H1 (cell line): Measurements from ENCODE around the gene ATM. TPM values are rescaled to one million over a fixed set of nuclear protein-coding genes. Genes with fewer than 3 reads are reported as not detected.

Source experiments
- CTCF ChIA-PET: fragments of 300-600 bp; sonication (Branson Sonifier 250); formaldehyde crosslinking; loops from one replicate; lab custom pipeline; 2021; ENCODE audit not compliant: partially characterized antibody; lab: Charles Lee
- POLR2A ChIA-PET: fragments of 300-600 bp; sonication (Branson Sonifier 250); formaldehyde crosslinking; loops from one replicate; lab custom pipeline; 2021; ENCODE audit warnings: inconsistent platforms; ENCODE audit not compliant: partially characterized antibody; lab: Charles Lee
- DNase-seq, 2 experiments: peaks; one replicate each; pipeline versions ENCODE4 v3.0.0 to v3.0.0-alpha.2; 2010 to 2022; ENCODE audit warnings: low spot score in 2 of 2, low read depth in 1 of 2, mixed read lengths in 1 of 2
- FAIRE-seq: peaks from 2 replicates; lab custom pipeline; 2011; peaks lifted over from hg19 to GRCh38; lab: Jason Lieb, UNC
- H2AFZ ChIP-seq: 2 replicates; pipeline ENCODE4 v1.8.1; 2012; ENCODE audit warnings: low read length, inconsistent platforms
- H2AK5ac ChIP-seq: 2 replicates; pipeline ENCODE4 v1.6.1; 2013; ENCODE audit warnings: low read depth, low read length
- H2BK120ac ChIP-seq: replicated peaks from 2 replicates; pipeline ENCODE3; 2013; ENCODE audit warnings: low read depth, low read length, inconsistent platforms
- H2BK12ac ChIP-seq: 2 replicates; pipeline ENCODE4 v1.6.1; 2013; ENCODE audit warnings: low read depth, low read length
- H2BK15ac ChIP-seq: 2 replicates; pipeline ENCODE4 v1.6.1; 2013; ENCODE audit warnings: low read length
- H2BK20ac ChIP-seq: 2 replicates; pipeline ENCODE4 v1.6.1; 2013; ENCODE audit warnings: low read length
- H2BK5ac ChIP-seq: 2 replicates; pipeline ENCODE4 v1.6.1; 2013; ENCODE audit warnings: low read depth, low read length
- H3K14ac ChIP-seq: 2 replicates; pipeline ENCODE4 v1.6.1; 2013; ENCODE audit warnings: inconsistent platforms; ENCODE audit not compliant: insufficient read length
- H3K18ac ChIP-seq: 2 replicates; pipeline ENCODE4 v1.6.1; 2013; ENCODE audit warnings: low read length; ENCODE audit errors: extremely low read depth
- H3K23ac ChIP-seq: 2 replicates; pipeline ENCODE4 v1.6.1; 2013; ENCODE audit warnings: inconsistent platforms; ENCODE audit not compliant: insufficient read length
- H3K23me2 ChIP-seq: 2 replicates; pipeline ENCODE4 v1.6.1; 2013; ENCODE audit warnings: low read depth, low read length
- H3K27ac ChIP-seq: 2 replicates; pipeline ENCODE4 v1.6.1; 2011; ENCODE audit warnings: low read depth, low read length, inconsistent platforms
- H3K27me3 ChIP-seq, 4 experiments: replicated peaks in 1 of 4; 1 replicate in 1 of 4; 2 replicates in 3 of 4; pipeline versions ENCODE4 v1.6.1 to v1.8.1; 2011 to 2013; ENCODE audit warnings: low read length in 3 of 4, mild to moderate bottlenecking in 3 of 4, inconsistent platforms in 2 of 4, mixed read lengths in 2 of 4, moderate library complexity in 1 of 4; ENCODE audit not compliant: control insufficient read depth in 3 of 4, insufficient read depth in 3 of 4; ENCODE audit errors: extremely low read depth in 1 of 4
- H3K36me3 ChIP-seq, 4 experiments: 2 replicates each; pipeline versions ENCODE4 v1.6.1 to v1.8.1; 2011 to 2013; ENCODE audit warnings: mild to moderate bottlenecking in 4 of 4, low read length in 3 of 4, moderate library complexity in 2 of 4, control low read depth in 1 of 4, inconsistent platforms in 1 of 4; ENCODE audit not compliant: insufficient read depth in 4 of 4, control insufficient read depth in 2 of 4
- H3K4ac ChIP-seq: replicated peaks from 2 replicates; pipeline ENCODE3; 2013; ENCODE audit warnings: low read length, low read depth, mixed read lengths, inconsistent platforms; ENCODE audit not compliant: insufficient read length
- H3K4me1 ChIP-seq, 4 experiments: replicated peaks in 1 of 4; 1 replicate in 1 of 4; 2 replicates in 3 of 4; pipeline versions ENCODE4 v1.6.1 to v1.8.1; 2011 to 2013; ENCODE audit warnings: low read length in 3 of 4, inconsistent platforms in 2 of 4, mixed read lengths in 1 of 4; ENCODE audit not compliant: insufficient read depth in 4 of 4, control insufficient read depth in 3 of 4
- H3K4me2 ChIP-seq, 2 experiments: 2 replicates each; pipeline versions ENCODE4 v1.6.1 to v1.8.1; 2011 to 2013; ENCODE audit warnings: low read depth in 2 of 2, low read length in 2 of 2, control low read depth in 1 of 2, inconsistent platforms in 1 of 2, mild to moderate bottlenecking in 1 of 2; ENCODE audit not compliant: insufficient read depth in 1 of 2
- H3K4me3 ChIP-seq, 4 experiments: fragments of 200-600, 300-600 bp in 1 of 4; sonication (generic), shearing (Covaris generic), sonication (Bioruptor Twin) in 1 of 4; 2 replicates each; pipeline versions ENCODE4 v1.5.1 to v1.8.1; 2011 to 2016; ENCODE audit warnings: low read length in 4 of 4, low read depth in 3 of 4, control low read depth in 2 of 4, inconsistent platforms in 2 of 4, mild to moderate bottlenecking in 2 of 4, mixed read lengths in 1 of 4, moderate library complexity in 1 of 4; ENCODE audit not compliant: insufficient read depth in 2 of 4; ENCODE audit errors: extremely low read depth in 1 of 4
- H3K56ac ChIP-seq: replicated peaks from 2 replicates; pipeline ENCODE3; 2013; ENCODE audit warnings: low read depth, mild to moderate bottlenecking, mixed read lengths, low read length, inconsistent platforms; ENCODE audit not compliant: insufficient read length
- H3K79me1 ChIP-seq: 2 replicates; pipeline ENCODE4 v1.6.1; 2013; ENCODE audit warnings: low read depth, low read length, control low read depth
- H3K79me2 ChIP-seq, 2 experiments: 2 replicates each; pipeline versions ENCODE4 v1.6.1 to v1.8.1; 2012 to 2013; ENCODE audit warnings: low read length in 2 of 2, mild to moderate bottlenecking in 2 of 2, inconsistent platforms in 1 of 2; ENCODE audit not compliant: insufficient read depth in 2 of 2, control insufficient read depth in 1 of 2
- H3K9ac ChIP-seq, 4 experiments: replicated peaks in 1 of 4; 1 replicate in 1 of 4; 2 replicates in 3 of 4; pipeline versions ENCODE4 v1.6.1 to v1.8.1; 2011 to 2013; ENCODE audit warnings: low read depth in 3 of 4, low read length in 3 of 4, control low read depth in 2 of 4, mild to moderate bottlenecking in 2 of 4, moderate library complexity in 2 of 4, inconsistent platforms in 1 of 4; ENCODE audit errors: extremely low read depth in 1 of 4
- H3K9me3 ChIP-seq, 2 experiments: 2 replicates each; pipeline versions ENCODE4 v1.6.1 to v1.8.1; 2012 to 2013; ENCODE audit warnings: mild to moderate bottlenecking in 2 of 2, moderate library complexity in 2 of 2, control low read depth in 1 of 2, inconsistent platforms in 1 of 2, low read depth in 1 of 2, low read length in 1 of 2, mixed read lengths in 1 of 2; ENCODE audit not compliant: insufficient read depth in 2 of 2
- H4K20me1 ChIP-seq, 2 experiments: replicated peaks in 1 of 2; 2 replicates each; pipeline versions ENCODE3 to v1.8.1; 2011 to 2013; ENCODE audit warnings: inconsistent platforms in 2 of 2, low read length in 2 of 2, mild to moderate bottlenecking in 1 of 2; ENCODE audit not compliant: insufficient read depth in 2 of 2, control insufficient read depth in 1 of 2
- H4K5ac ChIP-seq: 2 replicates; pipeline ENCODE4 v1.6.1; 2013; ENCODE audit warnings: low read length, low read depth, mixed read lengths, inconsistent platforms; ENCODE audit not compliant: insufficient read length
- H4K8ac ChIP-seq: 2 replicates; pipeline ENCODE4 v1.8.0; 2013; ENCODE audit warnings: mild to moderate bottlenecking, moderate library complexity, low read length, inconsistent platforms; ENCODE audit not compliant: insufficient read depth; ENCODE audit errors: extremely low read depth
- H4K91ac ChIP-seq: replicated peaks from 2 replicates; pipeline ENCODE3; 2013; ENCODE audit warnings: low read length, mixed read lengths, inconsistent platforms; ENCODE audit not compliant: insufficient read length
- EP300 ChIP-seq, 2 experiments: IDR thresholded peaks; 1 replicate in 1 of 2; 2 replicates in 1 of 2; pipeline ENCODE4 v1.6.1; 2011 to 2012; ENCODE audit warnings: low read depth in 2 of 2, low read length in 2 of 2, mild to moderate bottlenecking in 2 of 2, borderline replicate concordance in 1 of 2, inconsistent platforms in 1 of 2, moderate library complexity in 1 of 2
- JUN ChIP-seq: IDR thresholded peaks from 2 replicates; pipeline ENCODE4 v1.6.1; 2011; ENCODE audit warnings: low read depth, mild to moderate bottlenecking, improper control_type of control experiment, low read length
- KDM4A ChIP-seq: IDR thresholded peaks from one replicate; pipeline ENCODE4 v1.7.1; 2012; ENCODE audit warnings: low read depth, mild to moderate bottlenecking, moderate library complexity, low read length, inconsistent platforms; ENCODE audit not compliant: severe bottlenecking
- KDM5A ChIP-seq: fragments of 200-600 bp; IDR thresholded peaks from 2 replicates; pipeline ENCODE4 v1.7.1; 2012; ENCODE audit warnings: mild to moderate bottlenecking, low read length, inconsistent platforms, mixed read lengths
- PHF8 ChIP-seq: fragments of 200-600 bp; sonication (generic); conservative IDR thresholded peaks from 2 replicates; pipeline ENCODE4 v1.7.1; 2012; ENCODE audit warnings: low read depth, mild to moderate bottlenecking, inconsistent platforms, low read length, moderate library complexity
- POLR2A ChIP-seq, 2 experiments: IDR thresholded peaks; 1 replicate in 1 of 2; 2 replicates in 1 of 2; pipeline ENCODE4 v1.6.1; 2011; ENCODE audit warnings: low read depth in 2 of 2, low read length in 2 of 2, mild to moderate bottlenecking in 2 of 2; ENCODE audit errors: control extremely low read depth in 1 of 2
- POLR2AphosphoS5 ChIP-seq: IDR thresholded peaks from 2 replicates; pipeline ENCODE4 v1.6.1; 2011; ENCODE audit warnings: low read depth, low read length
- RNF2 ChIP-seq: fragments of 200-900, 300-1000 bp; sonication (generic); IDR thresholded peaks from 2 replicates; pipeline ENCODE4 v1.7.1; 2016; ENCODE audit warnings: borderline replicate concordance, low read depth, mild to moderate bottlenecking, antibody characterized with exemption, low read length; ENCODE audit not compliant: poor library complexity, severe bottlenecking; ENCODE audit errors: missing control alignments
- SIRT6 ChIP-seq: IDR thresholded peaks from one replicate; pipeline ENCODE4 v1.7.1; 2012; ENCODE audit warnings: low read length, inconsistent platforms
- SP1 ChIP-seq: IDR thresholded peaks from 2 replicates; pipeline ENCODE4 v1.6.1; 2011; ENCODE audit warnings: low read depth, low read length
- TAF7 ChIP-seq: optimal IDR thresholded peaks from 2 replicates; pipeline ENCODE3; 2011; ENCODE audit warnings: low read depth, mild to moderate bottlenecking, inconsistent platforms, low read length, moderate library complexity, borderline replicate concordance
- TBP ChIP-seq: IDR thresholded peaks from 2 replicates; pipeline ENCODE4 v1.6.1; 2011; ENCODE audit warnings: low read depth, low read length, improper control_type of control experiment
- TCF12 ChIP-seq: IDR thresholded peaks from 2 replicates; pipeline ENCODE4 v1.6.1; 2011; ENCODE audit warnings: low read depth, mild to moderate bottlenecking, low read length
- TEAD4 ChIP-seq: IDR thresholded peaks from 2 replicates; pipeline ENCODE4 v1.6.1; 2012; ENCODE audit warnings: low read depth, low read length, inconsistent platforms, mixed read lengths
- ZNF274 ChIP-seq: IDR thresholded peaks from 2 replicates; pipeline ENCODE4 v1.7.0; 2012; ENCODE audit warnings: low read length, borderline replicate concordance; ENCODE audit errors: extremely low read depth
- WGBS, 2 experiments: shearing (Covaris generic) in 1 of 2; methylation state at CpG; one replicate each; pipeline versions ENCODE4 v1.1.6 to v1.1.7; 2013 to 2015; ENCODE audit warnings: low lambda C conversion rate in 2 of 2, mixed read lengths in 2 of 2, inconsistent platforms in 1 of 2, low coverage in 1 of 2, missing lambda C conversion rate in 1 of 2; ENCODE audit not compliant: insufficient replicate concordance in 2 of 2, insufficient coverage in 1 of 2, insufficient read length in 1 of 2; ENCODE audit errors: extremely low coverage in 1 of 2, missing lambda C conversion rate in 1 of 2; 5-methylcytosine and 5-hydroxymethylcytosine counted together
- polyA plus RNA-seq, 7 experiments: library from polyadenylated mRNA; depleted of rRNA in 3 of 7; stranded (reverse) in 5 of 7; unstranded in 2 of 7; fragments of >200 nt in 5 of 7; fragments of 200-250 nt in 2 of 7; gene quantifications; 1 replicate in 5 of 7; 2 replicates in 1 of 7; 4 replicates in 1 of 7; pipeline versions ENCODE4 v1.2.1 to v1.2.3, GENCODE V29; 2011 to 2013; ENCODE audit warnings: missing spikeins in 2 of 7, mixed read lengths in 2 of 7
- total RNA-seq: library from RNA; stranded (reverse); fragmentation: NEBNext Ultra II Directional; extraction: Animal tissue kit (Norgen Biotek cat#: 25700); gene quantifications from 2 replicates; pipeline ENCODE4 v1.2.1, GENCODE V29; 2021

Gene ATM
- total and polyA plus RNA-seq, 2 of the 8 experiments (the other 6 are each of a cell fraction or from before 2014, with no cell fraction given): 14.9 to 55.4 TPM

DNA sequence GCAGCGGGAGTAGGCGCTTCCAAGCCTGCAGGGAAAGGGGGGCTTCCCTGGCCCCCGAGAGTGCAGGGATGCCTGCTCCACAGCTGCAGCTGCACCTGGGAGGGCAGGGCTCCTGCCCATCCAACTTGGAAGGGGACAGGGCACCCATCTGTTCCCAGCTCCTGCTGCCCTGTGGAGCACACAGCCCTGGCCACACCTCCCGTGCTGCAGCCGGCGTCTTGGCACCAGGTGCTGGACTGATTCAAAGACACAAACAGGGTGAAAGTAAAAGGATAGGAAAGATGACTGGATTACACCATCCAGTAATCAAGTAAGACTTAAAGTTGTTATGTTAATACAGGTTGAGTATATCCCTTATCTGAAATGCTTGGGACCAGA is 15.2 kb upstream of the ATM start:
- WGBS, 2 experiments: 93% methylated on average over 4 of the region's 6 CpGs; no CpG with 5 or more reads in 1 of the 2 experiments
- Histone ChIP-seq H4K5ac (no peak overlapping the region), H3K4me2 (no peak overlapping the region), H2BK12ac (no peak overlapping the region), H4K20me1 (peaks cover 3 to 13% of the 10 kb centered on the region in 2 experiments), H2BK120ac (no peak overlapping the region), H3K4me1 (no peaks in the 10 kb centered on the region; a peak in 1 of 7 replicates), H3K23ac (no peak overlapping the region), H3K79me2 (peaks cover 3 to 88% of the 10 kb centered on the region in 2 experiments; a peak in 3 of 4 replicates), H2BK20ac (no peak overlapping the region), H3K9ac (no peak overlapping the region), H3K14ac (no peak overlapping the region), H2AK5ac (no peak overlapping the region), H3K18ac (no peak overlapping the region), H2BK15ac (no peak overlapping the region), H2BK5ac (no peak overlapping the region; the same call in 1 of the 2 replicates), H3K23me2 (no peaks in the 10 kb centered on the region), H3K27ac (no peak overlapping the region), H3K27me3 (no peaks in the 10 kb centered on the region), H3K79me1 (peaks cover 9% of the 10 kb centered on the region; the same call in 1 of the 2 replicates), H3K9me3 (no peaks in the 10 kb centered on the region), H3K4me3 (no peak overlapping the region), H3K4ac (no peak overlapping the region), H3K56ac (no peak overlapping the region), H4K8ac (no peak overlapping the region), H3K36me3 (peaks cover 0 to 43% (median 9%) of the 10 kb centered on the region in 4 experiments; a peak in 6 of 8 replicates), H2AFZ (no peak overlapping the region), H4K91ac (no peak overlapping the region)
- CTCF ChIA-PET: interaction anchor here (0.7 kb wide), 1 partner anchor 64 kb away, joined by 3 read pairs; no protein-coding TSS in a partner anchor
- TF ChIP-seq EP300 (IDR thresholded peaks at IDR 0.05; ENCODE audit: borderline replicate concordance in 1 of 2, low read depth in 2 of 2, low read length in 2 of 2) (no peak), TAF7 (no peak), SP1 (no peak), KDM4A (no peak), KDM5A (no peak), ZNF274 (no peak), RNF2 (no peak), POLR2A (IDR thresholded peaks at IDR 0.05; ENCODE audit: control extremely low read depth in 1 of 2, low read depth in 2 of 2, low read length in 2 of 2) (no peak), JUN (no peak), TBP (no peak), PHF8 (no peak), SIRT6 (no peak), POLR2AphosphoS5 (no peak), TEAD4 (no peak), TCF12 (no peak)
- POLR2A ChIA-PET: interaction anchor here (1.1 to 3.3 kb wide), 5 partner anchors 9 to 17 kb away, joined by 3 to 17 read pairs (median 3); partner anchors contain the start of genes ATM and NPAT
- no peak for DNase-seq
- no peak for FAIRE-seq
